GM18505 (cell line): Measurements from ENCODE around the gene WDR45.

Source experiments
- ATAC-seq: cut with Tn5 transposase; IDR thresholded peaks from one replicate; pipeline ENCODE4 v1.9.1; 2021; ENCODE audit not compliant: unreplicated experiment
- POLR2A ChIP-seq: IDR thresholded peaks from 4 replicates; pipeline ENCODE4 v1.6.1; 2011; ENCODE audit warnings: borderline replicate concordance; ENCODE audit not compliant: insufficient read depth, insufficient read length; ENCODE audit errors: extremely low read depth

Gene WDR45

DNA sequence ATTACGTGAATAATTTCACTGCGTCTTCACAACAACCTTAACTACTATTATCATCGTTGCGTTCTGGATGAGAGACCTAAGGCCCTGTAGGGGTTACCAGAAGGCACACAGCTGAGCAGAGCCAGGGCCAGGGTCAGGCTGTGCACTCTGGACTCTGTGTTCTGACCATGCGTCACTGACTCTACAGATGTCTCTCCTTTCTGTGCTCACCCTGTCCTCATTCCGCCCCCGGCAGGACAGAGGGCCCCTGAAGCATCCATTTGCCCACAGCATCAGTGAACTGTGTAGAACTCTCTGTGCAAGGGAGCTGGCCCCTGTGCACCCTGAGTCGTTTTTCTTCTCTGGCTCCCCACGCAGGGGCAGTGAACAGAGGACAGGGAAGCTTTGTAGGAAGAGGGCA is 22.5 kb upstream of the WDR45 start:
- no peak for TF ChIP-seq POLR2A
- ATAC-seq = no peak

DNA sequence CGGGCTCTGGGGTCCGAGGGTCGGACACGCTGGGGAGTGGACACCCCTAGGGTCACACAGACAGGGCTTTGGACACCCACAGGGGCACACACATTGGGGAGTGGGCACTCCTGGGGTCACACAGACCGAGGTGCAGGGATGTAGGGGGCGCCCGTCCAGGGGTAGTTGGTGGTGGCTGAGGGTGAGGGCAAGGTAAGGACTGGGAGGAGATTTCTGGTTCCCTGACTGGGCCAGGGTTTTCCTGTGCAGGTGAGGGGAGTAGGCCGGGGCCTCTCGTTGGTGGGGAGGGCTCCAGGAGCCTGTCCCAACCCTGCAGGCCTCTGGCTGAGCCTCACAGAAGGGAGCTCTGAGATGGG is 21.9 kb upstream of the WDR45 start:
- TF ChIP-seq POLR2A = no peak
- no peak for ATAC-seq

- TF ChIP-seq POLR2A = peak; percentile 78
- peak; percentile 89 for ATAC-seq
These were observed 21.3 kb upstream of the WDR45 start for GRCh38 chrX:49100704-49101628.

DNA sequence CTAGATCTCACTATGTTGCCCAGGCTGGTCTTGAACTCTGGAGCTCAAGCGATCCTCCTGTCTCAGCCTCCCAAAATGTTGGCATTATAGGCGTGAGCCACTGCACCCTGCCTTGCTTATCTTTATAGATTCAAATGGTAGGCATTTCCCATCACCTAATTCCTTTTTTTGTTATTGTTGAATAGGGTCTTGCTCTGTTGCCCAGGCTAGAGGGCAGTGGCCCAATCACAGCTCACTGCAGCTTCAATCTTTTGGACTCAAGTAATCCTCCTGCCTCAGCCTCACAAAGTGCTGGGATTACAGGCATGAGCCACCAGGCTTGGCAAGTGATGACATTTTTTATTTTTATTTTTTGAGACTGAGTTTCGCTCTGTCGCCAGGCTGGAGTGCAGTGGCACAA is 16.7 kb upstream of the WDR45 start:
- ATAC-seq = no peak
- no peak for TF ChIP-seq POLR2A

DNA sequence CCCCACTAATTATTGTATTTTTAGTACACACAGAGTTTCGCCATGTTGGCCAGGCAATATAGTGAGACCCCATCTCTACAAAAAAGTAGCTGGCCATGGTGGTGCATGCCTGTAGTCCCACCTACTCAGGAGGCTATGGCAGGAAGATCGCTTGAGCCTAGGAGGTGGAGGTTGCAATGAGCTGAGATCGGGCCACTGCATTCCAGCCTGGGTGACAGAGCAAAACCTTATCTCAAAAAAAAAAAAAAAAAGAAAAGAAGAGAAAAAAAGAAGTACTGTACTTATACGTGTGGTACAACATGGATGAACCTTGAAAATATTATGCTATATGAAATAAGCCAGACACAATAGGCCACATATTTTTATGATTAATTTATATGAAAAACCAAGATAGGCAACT is 9.9 kb upstream of the WDR45 start:
- no peak for ATAC-seq
- TF ChIP-seq POLR2A = no peak

DNA sequence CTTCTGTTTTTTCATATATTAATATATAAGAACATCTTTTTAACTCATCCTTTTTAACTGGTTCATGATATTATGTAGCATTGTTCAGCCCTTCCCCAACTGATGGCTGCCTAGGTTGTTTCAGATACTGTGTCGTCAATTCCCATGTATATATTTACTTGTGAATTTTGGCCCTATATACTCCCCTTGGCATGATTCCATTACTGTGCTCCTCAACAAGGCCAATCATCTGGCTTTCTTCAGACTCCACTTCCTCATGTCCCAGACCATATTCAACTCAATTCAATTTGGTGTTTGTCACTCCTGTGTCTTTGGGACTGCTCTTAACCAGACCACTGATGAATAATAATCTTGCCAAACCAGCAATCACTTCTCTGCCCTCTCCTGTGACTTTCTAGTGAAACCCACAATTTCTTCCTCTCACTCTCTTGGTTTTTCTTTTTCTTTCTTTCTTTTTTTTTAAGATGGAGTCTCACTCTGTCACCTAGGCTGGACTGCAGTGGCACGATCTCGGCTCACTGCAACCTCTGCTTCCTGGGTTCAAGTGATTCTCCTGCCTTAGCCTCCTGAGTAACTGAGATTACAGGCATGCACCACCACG is 2.7 kb upstream of the WDR45 start:
- no peak for ATAC-seq
- TF ChIP-seq POLR2A = no peak

GRCh38 chrX:49077941-49078340 is 1.7 kb downstream of the WDR45 start:
- no peak for TF ChIP-seq POLR2A
- no peak for ATAC-seq

- no peak for ATAC-seq
- no peak for TF ChIP-seq POLR2A
These were observed 4.3 kb downstream of the WDR45 start for GRCh38 chrX:49075347-49075746.

- peak; percentile 63 for TF ChIP-seq POLR2A
- peak; percentile 75 for ATAC-seq
These were observed 5.8 kb downstream of the WDR45 start, which contains the start of gene PRAF2 for GRCh38 chrX:49073601-49074575. PRAF2 (minus strand) TSS chrX:49074002; CDS start chrX:49073987, 15 bp downstream.

DNA sequence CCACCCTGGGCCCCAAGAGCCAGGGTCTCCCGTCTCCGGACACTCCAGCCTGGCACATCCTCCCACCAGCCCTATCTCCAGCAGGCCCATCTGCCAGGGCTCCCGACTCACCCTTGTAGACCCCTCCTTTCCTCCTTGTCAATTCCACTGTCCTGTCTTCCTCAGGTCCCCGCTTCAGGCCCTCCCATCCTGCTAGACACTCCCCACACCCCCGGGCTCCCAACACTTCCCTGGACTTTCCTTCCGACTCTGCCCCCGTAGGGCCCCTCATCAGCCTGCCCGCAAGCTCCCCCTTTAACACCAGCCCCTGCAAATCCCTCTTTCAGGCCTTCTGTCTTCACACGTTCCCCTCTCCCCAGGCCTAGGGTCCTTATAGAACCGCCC is 7.0 kb downstream of the WDR45 start:
- no peak for ATAC-seq
- no peak for TF ChIP-seq POLR2A

DNA sequence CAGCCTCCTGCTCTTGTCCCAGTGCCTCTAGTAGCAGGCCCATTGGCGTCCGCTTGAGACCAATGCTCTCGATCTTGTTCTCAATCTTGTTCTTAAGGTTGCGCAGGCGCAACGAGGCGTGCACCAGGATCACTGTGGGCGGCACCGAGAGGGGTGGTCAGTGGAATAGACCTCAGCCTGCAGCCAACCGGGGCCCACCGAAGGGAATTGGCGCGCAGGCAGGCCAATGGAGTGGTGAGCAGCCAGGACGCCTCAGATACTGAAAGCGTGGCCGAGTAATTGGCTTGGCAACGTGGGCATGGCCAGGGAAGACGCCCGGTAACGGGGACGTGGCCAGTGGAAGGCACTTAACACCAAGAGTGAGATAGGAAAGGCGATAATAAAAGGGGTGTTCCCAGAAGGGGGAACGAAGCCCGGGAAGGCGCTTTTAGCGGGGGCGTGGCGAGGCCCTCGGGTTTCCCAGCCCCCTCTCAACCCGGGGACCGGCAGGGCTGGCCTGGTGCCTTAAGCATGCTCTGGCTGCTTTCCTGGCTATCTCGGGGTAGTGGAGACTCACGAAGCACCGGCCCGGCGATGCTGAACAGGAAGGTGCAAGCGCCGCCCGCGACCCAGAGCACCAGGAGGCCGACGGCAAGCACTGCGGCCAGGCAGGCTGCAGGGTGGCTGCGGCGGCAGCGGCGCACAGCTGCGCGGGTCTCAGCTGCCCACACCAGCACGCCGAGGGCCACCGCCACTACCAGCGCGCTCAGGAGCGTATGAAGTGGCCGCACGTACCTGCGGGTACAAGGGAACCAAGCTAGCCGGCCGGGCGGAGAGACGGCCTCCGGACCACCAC is 7.6 kb downstream of the WDR45 start:
- ATAC-seq = no peak
- TF ChIP-seq POLR2A = no peak

DNA sequence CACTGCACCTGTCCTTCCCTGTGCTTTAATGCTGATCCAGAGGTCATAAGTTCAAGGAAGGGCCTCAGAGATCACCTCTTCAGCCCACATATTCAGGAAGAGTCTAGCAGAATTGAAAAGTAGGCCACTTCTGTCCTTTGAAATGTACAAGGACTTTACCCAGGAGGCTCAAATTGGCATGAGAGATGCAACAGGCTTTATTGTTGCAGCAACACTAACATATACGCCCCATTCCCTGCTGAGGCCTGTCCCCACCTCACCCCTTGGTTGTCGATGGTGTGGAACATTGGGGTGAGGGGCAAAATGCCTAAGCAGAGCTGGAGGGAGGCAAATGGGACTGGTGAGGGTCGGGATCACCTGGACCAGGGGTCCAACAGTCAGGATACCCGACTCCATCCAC is 8.7 kb downstream of the WDR45 start:
- TF ChIP-seq POLR2A = no peak
- ATAC-seq = no peak
